Midbrain (tissue), 1 donor: Measurements from ENCODE around the gene KLF17.

ENCODE experiments used
- DNase-seq: peaks from one replicate; lab custom pipeline; 2025; lab: John Stamatoyannopoulos, UW

The KLF17 gene

DNA sequence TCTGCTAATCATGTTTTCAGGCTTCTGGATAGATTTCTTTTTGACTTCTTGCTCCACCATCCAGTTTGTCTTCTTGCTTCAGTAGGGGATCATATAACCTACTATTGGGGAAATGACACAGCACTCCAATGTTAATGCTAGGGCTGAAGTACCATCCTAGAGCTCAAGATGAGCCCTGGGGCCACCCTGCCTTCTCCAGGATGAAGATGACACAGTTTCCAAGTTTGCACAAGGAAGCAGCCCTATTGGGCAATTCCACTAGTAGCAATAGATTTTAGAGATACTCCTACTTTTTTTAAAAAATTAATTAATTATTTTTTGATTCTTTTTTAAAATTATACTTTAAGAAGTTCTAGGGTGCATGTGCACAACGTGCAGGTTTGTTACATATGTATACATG lies 34.1 kb downstream of the KLF17 start:
- no peak for DNase-seq

GRCh38 chr1:44154049-44154448 lies 35.4 kb downstream of the KLF17 start:
- DNase-seq: no peak

DNA sequence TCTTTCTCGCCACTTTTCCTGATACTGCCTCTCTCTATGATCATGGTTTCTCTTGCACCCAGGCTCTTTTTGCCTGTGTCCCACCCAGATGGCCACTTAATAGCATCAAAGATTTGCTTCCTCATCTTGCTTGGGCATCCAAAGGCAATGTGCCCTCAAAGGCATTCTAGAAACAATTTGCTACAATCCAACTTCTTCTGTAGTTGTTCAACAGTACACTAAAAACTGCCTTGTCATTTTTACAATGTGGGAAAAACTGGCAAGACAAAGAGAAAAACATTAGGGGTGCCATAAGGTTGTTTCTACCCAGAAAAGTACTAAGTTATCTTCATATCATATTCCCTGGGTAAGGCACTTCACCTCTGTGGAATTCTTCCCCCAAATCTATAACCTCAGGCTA lies 39.3 kb downstream of the KLF17 start:
- DNase-seq: no peak

DNA sequence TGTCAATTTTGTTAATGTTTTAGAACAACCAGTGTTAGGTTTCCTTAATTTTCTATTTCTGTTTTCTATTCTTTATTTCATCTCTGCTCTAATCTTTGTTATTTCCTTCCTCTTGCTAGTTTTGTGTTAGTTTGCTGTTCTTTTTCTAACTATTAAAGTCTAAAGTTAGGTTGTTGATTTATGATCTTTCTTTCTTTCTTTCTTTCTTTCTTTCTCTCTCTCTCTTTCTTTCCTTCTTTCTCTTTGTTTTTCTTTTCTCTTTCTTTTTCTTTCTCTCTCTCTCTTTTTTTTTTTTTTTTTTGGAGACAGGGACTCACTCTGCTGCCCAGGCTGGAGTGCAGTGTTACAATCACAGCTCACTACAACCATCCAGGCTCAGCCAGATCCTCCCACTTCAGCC lies 40.2 kb downstream of the KLF17 start:
- no peak for DNase-seq

DNA sequence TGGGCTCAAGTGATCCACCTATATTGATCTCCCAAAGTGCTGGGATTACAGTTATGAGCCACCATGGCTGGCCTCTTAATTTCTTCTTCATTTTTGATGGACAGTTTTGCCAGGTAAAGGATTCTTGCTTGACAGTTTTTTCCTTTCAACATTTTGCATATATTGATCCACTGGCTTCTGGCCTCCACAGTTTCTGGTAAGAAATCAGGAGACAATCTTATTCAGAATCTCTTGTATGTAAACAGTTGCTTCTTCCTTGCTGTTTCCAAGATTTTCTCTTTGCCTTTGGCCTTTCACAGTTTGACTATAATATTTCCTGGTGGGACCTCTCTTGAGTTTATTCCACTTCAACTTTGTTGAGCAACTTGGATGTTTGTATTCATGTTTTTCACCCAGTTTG lies 42.9 kb downstream of the KLF17 start:
- no peak for DNase-seq

DNA sequence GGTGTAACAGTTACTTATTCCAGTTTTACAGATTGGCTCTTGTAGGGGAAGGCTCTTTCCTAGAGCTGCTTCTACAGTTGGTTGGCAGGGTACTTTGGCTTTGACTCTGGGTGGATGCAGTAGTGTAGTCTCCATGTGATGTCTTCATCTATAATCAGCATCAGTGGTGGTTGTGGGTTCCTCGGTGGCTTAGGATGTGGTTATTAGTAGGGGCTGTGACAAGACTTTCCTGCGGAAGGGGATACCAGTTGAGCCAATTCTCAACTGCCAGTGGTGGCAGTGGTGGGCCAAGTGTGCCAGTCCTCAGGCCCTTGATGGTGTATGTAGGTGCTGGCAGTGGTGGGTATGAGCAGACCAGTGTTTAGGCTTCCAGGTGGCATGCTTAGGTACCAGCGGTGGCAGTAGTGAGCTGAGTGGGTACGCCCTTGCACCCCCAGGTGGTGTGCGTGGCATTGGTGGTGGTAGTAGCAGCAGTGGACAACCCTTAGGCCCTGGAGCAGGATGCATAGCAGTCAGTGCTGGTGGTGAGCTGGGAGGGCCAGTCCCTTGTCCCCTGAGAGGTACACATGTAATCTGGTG lies 50.0 kb downstream of the KLF17 start:
- no peak for DNase-seq

GRCh38 chr1:44170281-44170823 lies 51.7 kb downstream of the KLF17 start:
- DNase-seq: no peak

DNA sequence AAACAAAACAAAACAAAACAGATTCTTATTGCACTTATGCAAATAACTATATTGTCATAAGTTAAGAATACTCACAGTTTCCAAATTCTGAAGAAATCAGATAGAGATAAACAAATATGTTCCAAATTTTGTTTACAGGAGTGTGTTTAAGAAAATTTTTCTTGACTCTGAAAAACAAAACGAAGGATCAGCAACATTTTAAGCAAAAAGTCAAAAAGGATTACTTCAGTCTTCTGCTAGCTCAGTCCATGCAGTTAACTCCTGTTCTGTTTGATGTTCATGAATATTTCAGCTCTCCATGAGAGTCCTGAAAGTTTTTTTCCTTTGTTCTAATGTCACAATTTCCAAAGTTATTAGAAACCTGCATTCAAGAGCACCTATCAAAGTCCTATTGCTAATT lies 56.0 kb downstream of the KLF17 start:
- no peak for DNase-seq
